Activated CD8-positive, alpha-beta T cell treated with anti-CD3 and anti-CD28 coated beads, Interleukin-2, amount 10 ng/mL, durations not matched to agents 7 days and 5 days (primary cell): ENCODE data around the gene EPS8L2. TPM values are rescaled to one million over a fixed set of nuclear protein-coding genes. Genes with fewer than 3 reads are reported as not detected.
A peak's percentile ranks its signal among the peaks of the same experiment; 100 is the strongest.
"Not testable (repeated sequence)": the region's sequence is repeated elsewhere in the genome, so short reads cannot be mapped to it uniquely, and the experiment has no call there.

ENCODE experiments used
- ATAC-seq: fragments of 150-1000 bp; cut with Tn5 transposase; one replicate; pipeline ENCODE4 v1.10.0; 2021; ENCODE audit warnings: moderate library complexity
- CTCF ChIA-PET: fragments of 350-600 bp; sonication (Branson Sonifier 250); formaldehyde crosslinking; loops from one replicate; lab custom pipeline; 2021; ENCODE audit warnings: antibody characterized with exemption; lab: Charles Lee
- POLR2A ChIA-PET: fragments of 350-600 bp; sonication (Branson Sonifier 250); formaldehyde crosslinking; loops from one replicate; lab custom pipeline; 2021; ENCODE audit warnings: antibody characterized with exemption; lab: Charles Lee
- DNase-seq: peaks from one replicate; pipeline ENCODE4 v3.0.0-alpha.2; 2020
- H3K27ac Mint-ChIP-seq: one replicate; pipeline ENCODE4 v1.8.0; 2021; ENCODE audit warnings: mild to moderate bottlenecking, mixed read lengths
- H3K27me3 Mint-ChIP-seq: one replicate; pipeline ENCODE4 v1.8.0; 2021; ENCODE audit warnings: low read depth, mixed read lengths
- H3K36me3 Mint-ChIP-seq: one replicate; pipeline ENCODE4 v1.8.0; 2021; ENCODE audit warnings: low read depth, mixed read lengths
- H3K4me1 Mint-ChIP-seq: one replicate; pipeline ENCODE4 v1.8.0; 2021; ENCODE audit warnings: low read depth, mixed read lengths
- H3K4me3 Mint-ChIP-seq: one replicate; pipeline ENCODE4 v1.8.0; 2021; ENCODE audit warnings: mild to moderate bottlenecking, mixed read lengths
- H3K9me3 Mint-ChIP-seq: one replicate; pipeline ENCODE4 v1.8.0; 2022; ENCODE audit warnings: mixed read lengths; ENCODE audit not compliant: insufficient read depth
- total RNA-seq, 2 experiments: library from RNA; stranded (reverse); gene quantifications; one replicate each; pipeline ENCODE4 v1.2.3, GENCODE V29; 2021

EPS8L2 gene
- total RNA-seq, 2 experiments from 2014 or later = 13.9 to 15.0 TPM

DNA sequence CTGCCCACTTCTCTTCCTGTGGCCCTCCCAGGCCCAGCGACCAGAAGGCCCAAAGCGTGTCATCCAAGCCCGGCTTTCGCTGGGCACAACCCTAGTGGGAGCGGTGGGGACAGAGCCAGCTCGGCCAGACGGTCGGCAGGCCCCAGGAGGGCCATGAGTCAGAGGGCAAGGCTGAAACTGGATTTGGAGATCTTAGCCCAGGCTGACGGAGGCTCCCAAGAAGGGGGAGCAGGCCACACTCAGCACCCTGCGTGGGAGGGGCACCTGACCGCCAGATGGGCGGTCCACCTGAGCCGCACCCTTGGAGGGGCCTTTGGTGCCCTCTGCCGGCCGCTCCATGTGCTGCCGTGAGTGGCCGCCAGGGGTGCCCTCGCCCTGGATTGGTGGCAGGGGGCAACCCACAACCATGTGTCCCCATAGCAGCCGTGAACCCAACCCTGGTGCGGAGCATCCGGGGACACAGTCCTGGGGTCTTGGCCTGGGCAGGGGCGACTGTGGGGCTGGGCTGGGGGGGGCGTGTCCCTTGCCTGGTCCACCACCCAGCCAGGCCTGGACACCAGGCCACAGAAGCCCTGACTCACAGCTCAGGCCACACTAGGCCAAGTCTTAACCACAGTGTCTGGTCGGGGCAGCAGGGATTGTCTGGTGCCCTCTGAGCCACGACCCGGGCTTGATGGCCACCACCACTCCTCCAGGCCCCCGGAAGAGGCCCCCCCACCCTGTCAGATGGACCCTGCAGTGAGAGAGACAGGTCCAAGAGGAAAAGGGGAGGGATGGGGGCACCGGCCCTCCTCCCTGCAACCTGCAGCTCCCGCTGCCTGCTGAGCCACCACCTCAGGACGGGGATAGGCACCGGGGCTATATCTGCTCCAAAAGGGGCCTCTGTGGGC is 22.1 kb downstream of the EPS8L2 start:
- CTCF ChIA-PET = interaction anchor here (0.8 to 7.3 kb wide), 8 partner anchors 10 to 172 kb away, joined by 3 to 86 read pairs (median 8); partner anchors contain the start of genes DEAF1, TALDO1 and TMEM80
- Mint-ChIP-seq H3K9me3 (no peaks in the 10 kb centered on the region), H3K36me3 (no peaks in the 10 kb centered on the region), H3K27me3 (peaks cover 5% of the 10 kb centered on the region), H3K27ac (no peak overlapping the region), H3K4me3 (no peak overlapping the region), H3K4me1 (peaks cover 16% of the 10 kb centered on the region)
- ATAC-seq (peak; percentile 72), DNase-seq (peak; percentile 88)
- POLR2A ChIA-PET = no interaction called here

DNA sequence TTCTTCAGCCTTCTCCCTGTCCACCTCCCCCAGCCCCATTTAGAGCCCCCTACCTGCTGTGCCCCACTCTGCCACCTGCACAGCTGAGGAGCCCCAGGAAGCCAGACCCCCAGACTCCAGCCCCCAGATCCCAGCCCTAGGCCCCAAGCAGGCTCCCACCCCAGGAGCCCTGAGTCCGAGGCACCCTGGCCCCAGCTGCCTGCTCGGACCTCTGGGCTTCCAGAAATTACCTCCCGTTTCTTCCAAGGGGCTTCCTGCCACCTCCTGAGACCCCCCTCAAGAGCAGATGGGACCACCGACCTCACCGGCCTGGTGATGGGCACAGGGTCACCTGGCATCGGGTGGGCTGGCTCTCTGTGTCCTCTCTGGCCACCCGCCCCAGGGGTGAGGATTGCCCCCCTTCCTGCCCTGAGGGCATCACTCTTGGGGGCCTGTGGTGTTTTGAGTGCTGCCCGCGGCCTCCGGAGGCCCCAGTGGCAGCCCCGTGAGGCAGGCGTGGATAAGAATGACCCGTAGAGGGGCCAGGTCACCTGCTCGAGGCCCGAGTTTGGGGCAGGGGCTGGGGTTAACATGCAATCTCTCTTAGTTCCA is 23.0 kb downstream of the EPS8L2 start:
- H3K4me3 Mint-ChIP-seq = no peak overlapping the region
- H3K9me3 Mint-ChIP-seq = no peaks in the 10 kb centered on the region
- no peaks in the 10 kb centered on the region for H3K36me3 Mint-ChIP-seq
- DNase-seq (no peak), ATAC-seq (no peak)
- peaks cover 14% of the 10 kb centered on the region for H3K4me1 Mint-ChIP-seq
- H3K27ac Mint-ChIP-seq = no peak overlapping the region
- peaks cover 3% of the 10 kb centered on the region for H3K27me3 Mint-ChIP-seq
- POLR2A ChIA-PET = no interaction called here
- CTCF ChIA-PET = interaction anchor here (0.8 to 6.3 kb wide), 2 partner anchors 18 to 32 kb away, joined by 3 to 51 read pairs; partner anchors contain the start of genes DEAF1, TALDO1 and TMEM80

- no peak for DNase-seq
- Mint-ChIP-seq H3K9me3 (no peaks in the 10 kb centered on the region), H3K27ac (no peak overlapping the region), H3K4me3 (no peak overlapping the region), H3K36me3 (no peaks in the 10 kb centered on the region), H3K27me3 (peaks cover 1% of the 10 kb centered on the region), H3K4me1 (peaks cover 12% of the 10 kb centered on the region)
- ChIA-PET CTCF (interaction anchor here (0.8 kb wide), 1 partner anchor 12 kb away, joined by 3 read pairs; no protein-coding TSS in a partner anchor), POLR2A (no interaction called here)
- no peak for ATAC-seq
These were observed 23.6 kb downstream of the EPS8L2 start for GRCh38 chr11:729492-730074.

GRCh38 chr11:733072-733471 is 27.0 kb downstream of the EPS8L2 start:
- ATAC-seq (no peak), DNase-seq (no peak)
- no peak overlapping the region for H3K4me3 Mint-ChIP-seq
- CTCF ChIA-PET = interaction anchor here (0.6 kb wide), 1 partner anchor 179 kb away, joined by 3 read pairs; no protein-coding TSS in a partner anchor
- no peaks in the 10 kb centered on the region for H3K9me3 Mint-ChIP-seq
- H3K4me1 Mint-ChIP-seq = peaks cover 16% of the 10 kb centered on the region
- H3K27ac Mint-ChIP-seq = no peak overlapping the region
- POLR2A ChIA-PET = no interaction called here
- H3K36me3 Mint-ChIP-seq = peaks cover 2% of the 10 kb centered on the region
- H3K27me3 Mint-ChIP-seq = peaks cover 2% of the 10 kb centered on the region

DNA sequence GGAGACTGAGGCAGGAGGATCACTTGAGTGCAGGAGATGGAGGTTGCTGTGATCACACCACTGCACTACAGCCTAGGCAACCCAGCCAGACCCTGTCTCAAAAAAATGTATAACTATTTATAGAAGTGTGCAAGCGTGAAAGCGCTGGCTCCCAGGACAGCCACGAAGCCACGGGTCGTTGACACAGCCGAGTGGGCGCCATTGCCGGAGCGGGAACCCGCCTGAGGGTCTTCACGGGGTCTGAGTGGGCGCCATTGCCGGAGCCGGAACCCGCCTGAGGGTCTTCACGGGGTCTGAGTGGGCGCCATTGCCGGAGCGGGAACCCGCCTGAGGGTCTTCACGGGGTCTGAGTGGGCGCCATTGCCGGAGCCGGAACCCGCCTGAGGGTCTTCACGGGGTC is 28.5 kb downstream of the EPS8L2 start:
- ATAC-seq, CTCF ChIA-PET, H3K27ac Mint-ChIP-seq, H3K27me3 Mint-ChIP-seq, H3K9me3 Mint-ChIP-seq, H3K36me3 Mint-ChIP-seq, H3K4me3 Mint-ChIP-seq, DNase-seq, POLR2A ChIA-PET: not testable (repeated sequence)
- peaks cover 17% of the 10 kb centered on the region for H3K4me1 Mint-ChIP-seq

GRCh38 chr11:737366-737765 is 31.3 kb downstream of the EPS8L2 start:
- H3K27ac Mint-ChIP-seq = peak overlapping the region; percentile 49
- no peaks in the 10 kb centered on the region for H3K9me3 Mint-ChIP-seq
- DNase-seq = no peak
- peaks cover 17% of the 10 kb centered on the region for H3K4me1 Mint-ChIP-seq
- ChIA-PET CTCF (interaction anchor here (1.2 to 2.4 kb wide), 2 partner anchors 11 to 44 kb away, joined by 3 to 13 read pairs; no protein-coding TSS in a partner anchor), POLR2A (interaction anchor here (1.5 kb wide), 1 partner anchor 10 kb away, joined by 3 read pairs; the partner anchor contains the start of gene TALDO1)
- peaks cover 2% of the 10 kb centered on the region for H3K36me3 Mint-ChIP-seq
- no peak overlapping the region for H3K4me3 Mint-ChIP-seq
- H3K27me3 Mint-ChIP-seq = peaks cover 7% of the 10 kb centered on the region
- ATAC-seq = peak; percentile 56

GRCh38 chr11:737899-738298 is 31.9 kb downstream of the EPS8L2 start:
- H3K36me3 Mint-ChIP-seq, H3K9me3 Mint-ChIP-seq, DNase-seq, H3K27me3 Mint-ChIP-seq: not testable (repeated sequence)
- H3K4me1 Mint-ChIP-seq = peaks cover 17% of the 10 kb centered on the region
- peak overlapping the region; percentile 49 for H3K27ac Mint-ChIP-seq
- ChIA-PET CTCF (interaction anchor here (1.2 to 2.4 kb wide), 2 partner anchors 11 to 44 kb away, joined by 3 to 13 read pairs; no protein-coding TSS in a partner anchor), POLR2A (interaction anchor here (1.5 kb wide), 1 partner anchor 10 kb away, joined by 3 read pairs; the partner anchor contains the start of gene TALDO1)
- peak; percentile 57 for ATAC-seq
- H3K4me3 Mint-ChIP-seq = peak overlapping the region; percentile 25

- ChIA-PET CTCF (interaction anchor here (0.7 kb wide), 1 partner anchor 12 kb away, joined by 3 read pairs; no protein-coding TSS in a partner anchor), POLR2A (no interaction called here)
- Mint-ChIP-seq H3K27me3 (peaks cover 5% of the 10 kb centered on the region), H3K4me3 (no peak overlapping the region), H3K4me1 (peaks cover 14% of the 10 kb centered on the region), H3K9me3 (no peaks in the 10 kb centered on the region), H3K36me3 (peaks cover 1% of the 10 kb centered on the region), H3K27ac (no peak overlapping the region)
- no peak for ATAC-seq
- DNase-seq = no peak
These were observed 36.1 kb downstream of the EPS8L2 start for GRCh38 chr11:742156-742546.

- no peak for DNase-seq
- Mint-ChIP-seq H3K27me3 (peaks cover 5% of the 10 kb centered on the region), H3K27ac (no peak overlapping the region), H3K4me1 (peaks cover 9% of the 10 kb centered on the region), H3K4me3 (no peak overlapping the region), H3K36me3 (peaks cover 1% of the 10 kb centered on the region), H3K9me3 (no peaks in the 10 kb centered on the region)
- CTCF ChIA-PET = interaction anchor here (1.3 kb wide), 1 partner anchor 18 kb away, joined by 5 read pairs; no protein-coding TSS in a partner anchor
- POLR2A ChIA-PET = no interaction called here
- no peak for ATAC-seq
These were observed 36.7 kb downstream of the EPS8L2 start for GRCh38 chr11:742571-743201.

GRCh38 chr11:745428-745827 is 39.4 kb downstream of the EPS8L2 start:
- no peaks in the 10 kb centered on the region for H3K9me3 Mint-ChIP-seq
- peaks cover 8% of the 10 kb centered on the region for H3K36me3 Mint-ChIP-seq
- no peak overlapping the region for H3K4me3 Mint-ChIP-seq
- ATAC-seq (no peak), DNase-seq (no peak)
- CTCF ChIA-PET = interaction anchor here (1.0 kb wide), 1 partner anchor 18 kb away, joined by 3 read pairs; no protein-coding TSS in a partner anchor
- H3K27me3 Mint-ChIP-seq = no peaks in the 10 kb centered on the region
- peaks cover 21% of the 10 kb centered on the region for H3K4me1 Mint-ChIP-seq
- POLR2A ChIA-PET = no interaction called here
- H3K27ac Mint-ChIP-seq = no peak overlapping the region
